Sigmoid colon (tissue), 4 donors: ENCODE results near the gene PPP4R3A.

Source experiments
- CTCF ChIP-seq, 4 experiments: fragments of 450-650 bp in 3 of 4; fragments of 200-600 bp in 1 of 4; IDR thresholded peaks; one replicate each; pipeline ENCODE4 v1.5.1; 2016 to 2019; ENCODE audit warnings: antibody characterized with exemption in 4 of 4, mild to moderate bottlenecking in 3 of 4, moderate library complexity in 2 of 4
- EP300 ChIP-seq, 4 donors: sonication (generic); formaldehyde crosslinking; IDR thresholded peaks; one replicate each; pipeline ENCODE4 v1.6.1; 2017; ENCODE audit warnings: antibody characterized with exemption in 4 of 4

GRCh38 chr14:91503000-91503504 lies 7.1 kb downstream of the PPP4R3A start:
- TF ChIP-seq CTCF (IDR thresholded peaks at IDR 0.05) (no peak), EP300 (IDR thresholded peaks at IDR 0.05) (no peak)
